GM19455 (cell line): ENCODE measurements around the gene TPCN1.
A peak's percentile ranks its signal among the peaks of the same experiment; 100 is the strongest.
"Not testable (repeated sequence)": the region's sequence is repeated elsewhere in the genome, so short reads cannot be mapped to it uniquely, and the experiment has no call there.

Experiments used
- ATAC-seq: cut with Tn5 transposase; IDR thresholded peaks from one replicate; pipeline ENCODE4 v1.9.1; 2021; ENCODE audit not compliant: unreplicated experiment

Gene TPCN1

DNA sequence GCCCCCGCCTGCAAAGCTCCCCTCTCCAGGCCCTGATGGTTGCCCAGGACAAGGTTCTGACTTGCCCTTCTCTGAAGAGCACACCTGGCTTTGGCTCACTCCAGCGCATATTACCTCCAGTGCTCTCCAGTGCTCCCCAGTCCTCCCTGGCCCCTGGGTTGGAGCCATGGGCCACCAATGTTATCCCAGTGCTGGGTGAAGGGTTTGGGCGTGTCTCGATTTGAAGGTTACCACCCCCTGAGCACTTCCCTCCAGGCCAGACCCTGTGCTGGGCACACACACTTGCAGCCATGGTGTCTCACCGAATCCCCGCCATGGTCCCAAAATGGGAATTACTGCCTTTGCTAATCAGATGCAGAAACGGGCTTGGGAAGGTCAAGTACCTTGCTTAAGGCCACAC is 24.7 kb upstream of the TPCN1 start:
- ATAC-seq = no peak

GRCh38 chr12:113196990-113197389 is 24.3 kb upstream of the TPCN1 start:
- peak; percentile 66 for ATAC-seq

DNA sequence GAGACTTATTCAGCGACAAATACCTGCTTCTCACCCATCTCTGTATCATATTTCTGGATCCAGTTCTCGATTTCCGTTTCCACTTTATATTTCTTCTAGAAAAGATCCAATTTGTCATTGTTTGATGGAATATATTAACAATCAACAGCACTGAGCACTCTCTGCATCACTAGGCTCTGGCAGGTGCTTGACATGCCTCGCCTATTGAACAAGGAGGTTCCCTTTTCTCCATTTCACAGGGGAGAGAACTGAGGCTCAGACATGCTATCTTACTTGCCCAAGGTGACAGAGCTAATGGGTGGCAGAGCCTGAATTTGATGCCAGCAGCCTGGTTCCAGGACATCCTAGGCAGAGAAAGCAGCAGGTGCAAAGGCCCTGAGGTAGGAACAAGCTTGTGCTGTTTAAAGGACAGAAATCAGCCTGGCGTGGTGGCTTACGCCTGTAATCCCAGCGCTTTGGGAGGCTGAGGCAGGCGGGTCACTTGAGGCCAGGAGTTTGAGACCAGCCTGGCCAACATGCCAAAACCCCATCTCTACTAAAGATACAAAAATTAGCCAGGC is 23.7 kb upstream of the TPCN1 start:
- ATAC-seq = no peak

GRCh38 chr12:113198296-113198695 is 23.0 kb upstream of the TPCN1 start:
- no peak for ATAC-seq

- no peak for ATAC-seq
These were observed 21.1 kb upstream of the TPCN1 start for GRCh38 chr12:113200021-113200797.

- no peak for ATAC-seq
These were observed 19.8 kb upstream of the TPCN1 start for GRCh38 chr12:113201187-113202177.

GRCh38 chr12:113202300-113203075 is 18.8 kb upstream of the TPCN1 start:
- ATAC-seq = no peak

- ATAC-seq = no peak
These were observed 17.2 kb upstream of the TPCN1 start for GRCh38 chr12:113203852-113204760.

DNA sequence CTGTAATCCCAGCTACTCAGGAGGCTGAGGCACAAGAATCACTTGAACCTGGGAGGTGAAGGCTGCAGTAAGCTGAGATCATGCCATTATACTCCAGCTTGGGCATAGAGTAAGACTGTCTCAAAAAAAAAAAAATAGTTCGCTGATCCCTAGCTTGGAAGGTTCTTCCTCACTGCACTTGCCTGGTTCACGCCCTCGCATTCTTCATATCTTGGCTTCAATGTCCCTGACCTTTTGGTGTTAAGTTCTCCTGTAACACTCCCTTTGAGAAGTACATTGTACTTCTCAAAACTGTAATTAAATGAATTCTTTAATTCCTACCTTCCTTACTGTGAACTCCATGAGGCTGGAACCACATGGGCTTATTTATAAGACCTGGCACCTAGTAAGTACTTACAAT is 16.5 kb upstream of the TPCN1 start:
- ATAC-seq = no peak

- ATAC-seq = not testable (repeated sequence)
These were observed 14.5 kb upstream of the TPCN1 start for GRCh38 chr12:113206802-113207201.

GRCh38 chr12:113207613-113208040 is 13.6 kb upstream of the TPCN1 start:
- ATAC-seq = no peak

GRCh38 chr12:113208041-113208934 is 13.0 kb upstream of the TPCN1 start:
- peak; percentile 79 for ATAC-seq

DNA sequence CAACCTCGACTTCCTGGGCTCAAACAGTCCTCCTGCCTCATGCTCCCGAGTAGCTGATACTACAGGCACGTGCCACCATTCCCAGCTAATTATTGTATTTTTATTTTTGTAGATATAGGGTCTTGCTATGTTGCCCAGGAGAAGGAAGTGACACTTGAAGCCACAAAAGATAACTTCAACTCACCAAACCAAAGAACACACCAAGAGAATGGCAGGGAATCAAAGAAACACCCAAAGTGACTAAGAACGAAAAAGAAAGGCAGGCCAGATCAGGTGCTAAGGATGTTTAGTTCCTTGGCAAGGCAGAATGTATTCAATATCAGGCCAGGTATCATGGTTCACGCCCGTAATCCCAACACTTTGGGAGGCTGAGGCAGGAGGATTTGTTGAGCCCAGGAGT is 10.1 kb upstream of the TPCN1 start:
- no peak for ATAC-seq

DNA sequence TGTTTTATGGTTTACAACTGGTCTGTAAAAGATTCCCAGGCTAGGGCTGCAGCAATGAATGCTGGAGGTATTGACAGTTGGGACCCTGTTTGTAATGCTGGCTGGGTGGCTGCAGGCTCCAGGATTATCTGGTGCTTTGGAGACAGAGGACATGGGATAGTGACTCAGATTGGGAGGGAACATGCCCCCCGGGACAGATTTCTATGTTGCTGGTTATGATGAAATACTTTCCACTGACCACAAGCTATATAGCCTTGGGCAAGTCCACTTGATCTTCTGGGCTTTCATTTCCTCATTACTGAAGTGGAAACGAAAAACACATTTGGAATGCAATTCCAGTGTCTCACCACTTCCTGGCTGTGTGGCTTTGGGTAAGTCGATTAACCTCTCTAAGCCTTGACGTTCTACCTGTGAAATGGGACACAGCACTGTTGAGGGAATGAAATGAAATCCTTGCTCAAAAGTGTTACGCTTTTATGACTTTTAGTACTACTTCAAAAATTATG is 6.3 kb upstream of the TPCN1 start:
- ATAC-seq = no peak

DNA sequence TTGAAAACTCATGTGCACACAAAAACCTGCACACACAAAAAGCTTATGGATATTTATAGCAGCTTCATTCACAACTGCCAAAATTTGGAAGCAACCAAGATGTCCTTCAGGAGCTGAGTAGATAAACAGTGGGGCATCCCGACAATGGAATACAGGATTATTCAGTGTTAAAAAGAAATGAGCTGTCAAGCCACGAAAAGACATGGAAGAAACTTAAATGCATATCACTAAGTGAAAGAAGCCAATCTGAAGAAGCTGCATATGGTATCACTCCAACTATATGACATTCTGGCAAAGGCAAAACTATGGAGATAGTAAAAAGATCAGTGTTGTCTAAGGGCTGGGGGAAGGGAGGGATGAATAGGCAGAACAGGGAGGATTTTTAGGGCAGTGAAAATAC is 5.2 kb upstream of the TPCN1 start:
- no peak for ATAC-seq

- ATAC-seq = peak; percentile 8
These were observed 577 bp upstream of the TPCN1 start for GRCh38 chr12:113220593-113221180.

- ATAC-seq = no peak
These were observed 899 bp downstream of the TPCN1 start for GRCh38 chr12:113221997-113222729.
